OCI-LY7 (cell line): ENCODE measurements around the gene NSD2.

Experiments
- EZH2phosphoT487 ChIP-seq: fragments of 200-600 bp; sonication (generic); IDR thresholded peaks from 2 replicates; pipeline ENCODE4 v1.6.1; 2018; ENCODE audit warnings: low read depth, borderline replicate concordance, mild to moderate bottlenecking, mixed run types, antibody characterized with exemption, low read length, moderate library complexity, mixed read lengths
- TF ChIP-seq, protein P1 (sequence below): fragments of 200-600 bp; sonication (generic); conservative IDR thresholded peaks from 2 replicates; pipeline ENCODE4 v1.5.1; 2014; ENCODE audit warnings: mild to moderate bottlenecking, antibody characterized with exemption, low read length, moderate library complexity, mixed read lengths

GRCh38 chr4:1933700-1934099 lies 62.5 kb downstream of the NSD2 start:
- TF ChIP-seq, protein P1, sequence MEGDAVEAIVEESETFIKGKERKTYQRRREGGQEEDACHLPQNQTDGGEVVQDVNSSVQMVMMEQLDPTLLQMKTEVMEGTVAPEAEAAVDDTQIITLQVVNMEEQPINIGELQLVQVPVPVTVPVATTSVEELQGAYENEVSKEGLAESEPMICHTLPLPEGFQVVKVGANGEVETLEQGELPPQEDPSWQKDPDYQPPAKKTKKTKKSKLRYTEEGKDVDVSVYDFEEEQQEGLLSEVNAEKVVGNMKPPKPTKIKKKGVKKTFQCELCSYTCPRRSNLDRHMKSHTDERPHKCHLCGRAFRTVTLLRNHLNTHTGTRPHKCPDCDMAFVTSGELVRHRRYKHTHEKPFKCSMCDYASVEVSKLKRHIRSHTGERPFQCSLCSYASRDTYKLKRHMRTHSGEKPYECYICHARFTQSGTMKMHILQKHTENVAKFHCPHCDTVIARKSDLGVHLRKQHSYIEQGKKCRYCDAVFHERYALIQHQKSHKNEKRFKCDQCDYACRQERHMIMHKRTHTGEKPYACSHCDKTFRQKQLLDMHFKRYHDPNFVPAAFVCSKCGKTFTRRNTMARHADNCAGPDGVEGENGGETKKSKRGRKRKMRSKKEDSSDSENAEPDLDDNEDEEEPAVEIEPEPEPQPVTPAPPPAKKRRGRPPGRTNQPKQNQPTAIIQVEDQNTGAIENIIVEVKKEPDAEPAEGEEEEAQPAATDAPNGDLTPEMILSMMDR, result no peak
- no peak for TF ChIP-seq EZH2phosphoT487
